GM13976 (cell line): ENCODE measurements around the gene CCDC149.

Experiments used
- DNase-seq: peaks from one replicate; pipeline ENCODE4 v3.0.0; 2012; ENCODE audit warnings: low spot score
- in situ Hi-C: fragments of 300-500 bp; cut with MboI; formaldehyde crosslinking; loops from one replicate; pipeline ENCODE4 v1.12.0; 2022; ENCODE audit warnings: low sequenced_read_pairs, mixed read lengths, inconsistent platforms; ENCODE audit not compliant: unreplicated experiment
- TF ChIP-seq, protein P1 (sequence below): IDR thresholded peaks from 2 replicates; pipeline ENCODE4 v1.5.1; 2012; ENCODE audit warnings: borderline replicate concordance, mild to moderate bottlenecking; ENCODE audit not compliant: insufficient read depth; ENCODE audit errors: extremely low read depth, missing control alignments, control extremely low read depth

CCDC149 gene

DNA sequence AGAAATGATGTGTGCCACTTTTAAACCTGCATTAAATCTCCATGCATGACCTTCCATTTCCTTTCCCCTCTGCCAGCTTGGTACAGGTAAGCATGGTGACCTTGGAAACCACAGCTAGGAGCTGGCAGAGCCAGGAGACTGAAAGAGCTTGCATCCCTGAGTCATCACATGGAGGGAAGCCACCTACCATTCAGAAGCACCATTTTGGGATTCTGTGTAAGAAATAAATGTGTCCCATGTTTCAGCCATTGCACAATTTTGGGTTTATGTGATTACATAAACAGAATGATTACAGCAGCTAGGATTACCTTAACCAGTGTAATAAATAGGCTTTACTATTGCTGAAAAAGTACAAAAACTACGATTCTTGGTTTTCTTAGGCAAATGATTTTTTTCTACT, 17.3 kb upstream of the CCDC149 start:
- in situ Hi-C loops = no loop called here
- TF ChIP-seq, protein P1, sequence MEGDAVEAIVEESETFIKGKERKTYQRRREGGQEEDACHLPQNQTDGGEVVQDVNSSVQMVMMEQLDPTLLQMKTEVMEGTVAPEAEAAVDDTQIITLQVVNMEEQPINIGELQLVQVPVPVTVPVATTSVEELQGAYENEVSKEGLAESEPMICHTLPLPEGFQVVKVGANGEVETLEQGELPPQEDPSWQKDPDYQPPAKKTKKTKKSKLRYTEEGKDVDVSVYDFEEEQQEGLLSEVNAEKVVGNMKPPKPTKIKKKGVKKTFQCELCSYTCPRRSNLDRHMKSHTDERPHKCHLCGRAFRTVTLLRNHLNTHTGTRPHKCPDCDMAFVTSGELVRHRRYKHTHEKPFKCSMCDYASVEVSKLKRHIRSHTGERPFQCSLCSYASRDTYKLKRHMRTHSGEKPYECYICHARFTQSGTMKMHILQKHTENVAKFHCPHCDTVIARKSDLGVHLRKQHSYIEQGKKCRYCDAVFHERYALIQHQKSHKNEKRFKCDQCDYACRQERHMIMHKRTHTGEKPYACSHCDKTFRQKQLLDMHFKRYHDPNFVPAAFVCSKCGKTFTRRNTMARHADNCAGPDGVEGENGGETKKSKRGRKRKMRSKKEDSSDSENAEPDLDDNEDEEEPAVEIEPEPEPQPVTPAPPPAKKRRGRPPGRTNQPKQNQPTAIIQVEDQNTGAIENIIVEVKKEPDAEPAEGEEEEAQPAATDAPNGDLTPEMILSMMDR = no peak
- DNase-seq = no peak

DNA sequence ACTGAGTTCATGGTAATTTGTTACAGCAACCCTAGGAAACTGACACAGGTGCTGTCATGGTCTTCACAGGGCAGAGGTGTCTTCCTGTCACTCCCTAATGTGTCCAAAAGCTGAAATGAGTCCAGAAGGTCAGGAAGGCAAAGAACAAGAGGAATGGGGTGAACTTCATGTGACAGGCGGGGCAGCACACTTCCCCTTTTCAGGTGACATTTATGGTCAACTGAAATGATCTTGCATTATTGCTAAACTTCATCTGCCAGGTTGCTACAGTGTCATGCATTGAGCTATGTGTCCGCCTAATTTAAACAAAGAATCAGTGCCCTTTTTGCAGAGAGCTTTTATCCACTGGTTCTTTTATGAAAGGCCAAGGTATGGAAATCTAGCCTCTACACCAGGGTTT, 15.9 kb upstream of the CCDC149 start:
- DNase-seq = no peak
- in situ Hi-C loops = no loop called here
- TF ChIP-seq, protein P1 = no peak

DNA sequence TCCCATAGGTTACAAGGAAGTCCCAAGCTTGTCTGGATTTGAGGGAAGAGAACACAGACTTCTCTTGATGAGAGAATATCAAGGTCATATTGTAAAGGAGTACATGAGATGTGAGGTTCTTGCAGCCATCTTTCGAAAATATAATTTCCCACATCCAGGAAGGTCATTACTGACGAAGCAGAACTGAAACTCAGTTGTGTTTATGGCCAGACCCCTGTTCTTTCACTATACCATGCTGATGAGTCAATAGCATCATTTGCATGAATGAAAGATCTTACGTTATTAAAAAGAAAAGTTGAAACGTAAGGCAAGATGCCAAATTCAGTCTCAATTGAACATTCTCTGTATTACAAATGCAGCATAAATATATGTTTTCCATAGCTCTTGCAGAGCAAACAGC, 14.2 kb upstream of the CCDC149 start:
- DNase-seq = no peak
- in situ Hi-C loops = no loop called here
- TF ChIP-seq, protein P1 = no peak

DNA sequence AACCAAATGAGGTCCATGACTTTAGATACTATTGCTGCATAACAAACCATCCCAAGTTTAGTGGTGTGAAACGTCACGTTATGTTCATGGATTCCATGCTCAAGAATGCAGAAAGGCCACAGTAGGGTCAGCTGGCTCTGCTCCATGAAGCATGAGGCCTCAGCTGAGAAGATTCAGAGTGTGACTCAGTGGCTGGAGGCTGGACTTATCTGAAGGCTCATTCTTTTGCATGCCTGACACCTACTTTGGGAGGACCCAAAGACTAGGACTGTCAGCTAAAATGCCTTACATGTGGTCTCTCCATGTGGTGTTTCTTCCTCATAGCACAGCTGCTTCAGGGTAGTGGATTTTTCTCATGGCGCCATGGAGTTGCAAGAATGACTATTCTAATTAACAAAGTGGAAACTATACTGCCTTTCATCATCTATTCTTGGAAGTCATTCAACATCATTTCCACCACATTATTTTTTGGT, 11.5 kb upstream of the CCDC149 start:
- in situ Hi-C loops = no loop called here
- TF ChIP-seq, protein P1 = no peak
- no peak for DNase-seq

DNA sequence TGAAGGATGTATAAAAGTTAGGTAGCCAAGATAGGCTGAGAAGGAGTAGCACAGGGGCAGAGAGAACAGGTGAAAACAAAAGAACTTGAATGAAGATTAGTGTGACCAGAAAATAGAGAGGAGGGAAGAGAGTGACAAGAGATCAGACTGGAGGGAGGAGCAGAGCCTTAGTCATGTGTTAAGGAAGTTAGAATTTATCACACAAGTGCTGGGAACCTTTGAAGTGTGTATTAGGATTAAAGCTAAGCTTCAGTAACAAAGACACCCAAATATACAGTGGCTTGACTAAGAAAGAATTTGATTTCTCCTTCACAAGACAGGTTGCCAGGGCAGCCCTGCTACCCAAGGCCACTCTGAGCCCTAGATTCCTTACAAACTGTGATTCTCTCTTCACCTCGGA, 10.7 kb upstream of the CCDC149 start:
- DNase-seq = no peak
- in situ Hi-C loops = no loop called here
- TF ChIP-seq, protein P1 = no peak

DNA sequence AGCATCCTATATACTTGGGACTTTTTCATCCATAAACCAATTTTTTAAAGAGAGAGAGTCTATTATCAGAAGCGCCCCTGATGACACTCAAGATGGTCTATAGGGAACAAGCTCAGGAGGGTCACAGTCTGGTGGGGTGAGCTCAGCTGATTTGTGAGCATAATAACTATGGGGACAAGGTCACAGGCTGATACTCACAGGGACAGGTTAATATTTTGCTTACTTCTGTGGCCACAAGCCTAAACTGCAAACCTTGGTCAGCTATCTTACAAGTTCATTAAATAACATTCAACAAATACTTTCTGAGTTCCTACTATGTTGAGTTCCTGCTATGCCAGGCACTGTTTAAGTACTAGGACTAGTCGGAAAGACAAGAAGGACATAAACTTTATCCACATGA, 10.2 kb upstream of the CCDC149 start:
- TF ChIP-seq, protein P1 = no peak
- DNase-seq = no peak
- in situ Hi-C loops = no loop called here

DNA sequence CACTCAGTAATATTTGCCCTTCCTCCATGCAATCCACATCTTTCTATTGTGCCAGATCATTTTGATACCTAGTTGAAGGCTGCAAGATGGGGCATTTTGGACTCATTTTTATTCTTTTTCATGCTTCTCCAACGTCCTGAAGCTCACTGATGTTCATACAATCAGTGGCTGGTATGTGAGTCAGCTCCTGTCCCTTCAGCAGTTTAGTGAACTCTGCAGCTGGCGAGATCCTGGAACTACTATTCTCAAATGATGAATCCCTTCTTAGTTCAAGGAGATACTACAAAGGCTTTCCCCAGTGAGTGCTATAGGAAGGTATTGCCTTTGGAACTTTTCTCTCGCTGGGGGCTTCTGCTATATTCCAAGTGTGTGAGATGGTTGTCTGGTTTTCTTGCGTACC, 9.6 kb upstream of the CCDC149 start:
- TF ChIP-seq, protein P1 = no peak
- DNase-seq = no peak
- in situ Hi-C loops = no loop called here
